ENCODE measurements around the gene CNTNAP5.
"Not testable (repeated sequence)": the region's sequence is repeated elsewhere in the genome, so short reads cannot be mapped to it uniquely, and the experiment has no call there.

Gene CNTNAP5

GRCh38 chr2:124395961-124396360 is 370.9 kb downstream of the CNTNAP5 start:
- H3K4me3 Mint-ChIP-seq, result no peak overlapping the region
- H3K9me3 Mint-ChIP-seq, result peaks cover 13% of the 10 kb centered on the region
- H3K27me3 Mint-ChIP-seq, result no peaks in the 10 kb centered on the region
- H3K36me3 Mint-ChIP-seq (ENCODE audit: low read depth), result no peaks in the 10 kb centered on the region
- no peak overlapping the region for H3K27ac Mint-ChIP-seq
- no peaks in the 10 kb centered on the region for H3K4me1 Mint-ChIP-seq (ENCODE audit: low read depth)
- no peak for DNase-seq

- Mint-ChIP-seq H3K9me3 (peaks cover 19% of the 10 kb centered on the region), H3K4me3 (no peak overlapping the region), H3K36me3 (ENCODE audit: low read depth) (no peaks in the 10 kb centered on the region), H3K27ac (no peak overlapping the region), H3K4me1 (ENCODE audit: low read depth) (no peaks in the 10 kb centered on the region), H3K27me3 (no peaks in the 10 kb centered on the region)
- no peak for DNase-seq
These were observed 377.2 kb downstream of the CNTNAP5 start for GRCh38 chr2:124402274-124402673.

DNA sequence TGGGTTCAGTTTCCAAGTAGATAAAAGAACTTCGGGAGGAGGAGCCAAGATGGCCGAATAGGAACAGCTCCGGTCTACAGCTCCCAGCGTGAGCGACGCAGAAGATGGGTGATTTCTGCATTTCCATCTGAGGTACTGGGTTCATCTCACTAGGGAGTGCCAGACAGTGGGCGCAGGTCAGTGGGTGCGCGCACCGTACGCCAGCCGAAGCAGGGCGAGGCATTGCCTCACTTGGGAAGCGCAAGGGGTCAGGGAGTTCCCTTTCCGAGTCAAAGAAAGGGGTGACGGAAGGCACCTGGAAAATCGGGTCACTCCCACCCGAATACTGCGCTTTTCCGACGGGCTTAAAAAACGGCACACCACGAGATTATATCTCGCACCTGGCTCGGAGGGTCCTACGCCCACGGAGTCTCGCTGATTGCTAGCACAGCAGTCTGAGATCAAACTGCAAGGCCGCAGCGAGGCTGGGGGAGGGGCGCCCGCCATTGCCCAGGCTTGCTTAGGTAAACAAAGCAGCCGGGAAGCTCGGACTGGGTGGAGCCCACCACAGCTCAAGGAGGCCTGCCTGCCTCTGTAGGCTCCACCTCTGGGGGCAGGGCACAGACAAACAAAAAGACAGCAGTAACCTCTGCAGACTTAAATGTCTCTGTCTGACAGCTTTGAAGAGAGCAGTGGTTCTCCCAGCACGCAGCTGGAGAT is 382.9 kb downstream of the CNTNAP5 start:
- H3K36me3 Mint-ChIP-seq (ENCODE audit: low read depth); DNase-seq; H3K4me1 Mint-ChIP-seq (ENCODE audit: low read depth); H3K27me3 Mint-ChIP-seq; H3K9me3 Mint-ChIP-seq; H3K27ac Mint-ChIP-seq; H3K4me3 Mint-ChIP-seq: not testable (repeated sequence)

GRCh38 chr2:124424074-124424473 is 399.0 kb downstream of the CNTNAP5 start:
- H3K36me3 Mint-ChIP-seq (ENCODE audit: low read depth), result no peaks in the 10 kb centered on the region
- H3K4me3 Mint-ChIP-seq, result no peak overlapping the region
- H3K27ac Mint-ChIP-seq, result no peak overlapping the region
- no peaks in the 10 kb centered on the region for H3K27me3 Mint-ChIP-seq
- H3K9me3 Mint-ChIP-seq, result peaks cover 24% of the 10 kb centered on the region
- no peaks in the 10 kb centered on the region for H3K4me1 Mint-ChIP-seq (ENCODE audit: low read depth)
- no peak for DNase-seq

- no peak overlapping the region for H3K27ac Mint-ChIP-seq
- no peaks in the 10 kb centered on the region for H3K27me3 Mint-ChIP-seq
- no peaks in the 10 kb centered on the region for H3K36me3 Mint-ChIP-seq (ENCODE audit: low read depth)
- H3K4me3 Mint-ChIP-seq, result no peak overlapping the region
- no peak for DNase-seq
- no peaks in the 10 kb centered on the region for H3K4me1 Mint-ChIP-seq (ENCODE audit: low read depth)
- H3K9me3 Mint-ChIP-seq, result peaks cover 22% of the 10 kb centered on the region
These were observed 401.0 kb downstream of the CNTNAP5 start for GRCh38 chr2:124426122-124426521.

GRCh38 chr2:124426625-124427024 is 401.5 kb downstream of the CNTNAP5 start:
- no peak for DNase-seq
- Mint-ChIP-seq H3K27me3 (no peaks in the 10 kb centered on the region), H3K4me3 (no peak overlapping the region), H3K9me3 (peaks cover 18% of the 10 kb centered on the region), H3K4me1 (ENCODE audit: low read depth) (no peaks in the 10 kb centered on the region), H3K27ac (no peak overlapping the region), H3K36me3 (ENCODE audit: low read depth) (no peaks in the 10 kb centered on the region)

DNA sequence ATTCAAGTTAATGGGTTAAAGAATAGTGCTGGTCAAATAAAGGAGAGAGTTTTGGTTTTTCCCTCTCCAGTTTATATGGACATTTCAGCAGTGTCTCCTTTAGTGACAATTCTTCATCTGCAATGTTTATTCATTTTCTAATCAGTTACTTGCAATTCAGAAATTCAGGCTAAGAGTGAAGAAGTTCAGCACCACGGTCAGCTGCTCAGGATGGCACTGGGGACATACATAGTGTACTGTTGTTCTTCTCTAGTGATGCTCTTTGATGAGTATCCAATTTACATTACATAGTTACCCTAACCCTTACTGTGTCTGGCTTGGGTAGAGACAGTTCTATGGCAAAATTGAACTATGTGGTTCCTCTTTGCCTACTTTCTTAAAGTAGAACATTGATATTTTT is 412.7 kb downstream of the CNTNAP5 start:
- H3K27me3 Mint-ChIP-seq, result no peaks in the 10 kb centered on the region
- no peaks in the 10 kb centered on the region for H3K36me3 Mint-ChIP-seq (ENCODE audit: low read depth)
- H3K9me3 Mint-ChIP-seq, result peaks cover 7% of the 10 kb centered on the region
- H3K4me1 Mint-ChIP-seq (ENCODE audit: low read depth), result no peaks in the 10 kb centered on the region
- no peak for DNase-seq
- H3K4me3 Mint-ChIP-seq, result no peak overlapping the region
- no peak overlapping the region for H3K27ac Mint-ChIP-seq

DNA sequence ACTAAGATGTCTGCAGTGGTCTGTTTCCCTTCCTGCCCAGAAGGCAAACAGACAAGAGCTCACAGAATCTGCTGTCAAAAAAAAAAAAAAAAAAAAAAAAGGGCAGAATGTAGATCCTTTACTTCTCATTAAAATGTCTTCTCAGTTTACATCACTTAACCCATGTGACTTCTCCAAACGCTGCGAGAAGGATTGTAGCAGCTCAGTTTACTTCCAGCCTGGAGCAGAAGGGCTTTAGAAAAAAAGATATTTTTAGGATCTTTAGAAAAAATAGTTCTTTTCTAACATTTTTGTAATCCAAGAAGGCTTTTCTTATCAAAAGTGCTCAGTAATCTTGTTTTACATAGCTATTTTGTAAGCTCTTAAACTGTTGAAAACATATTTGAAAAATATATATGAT is 425.4 kb downstream of the CNTNAP5 start:
- Mint-ChIP-seq H3K4me3 (no peak overlapping the region), H3K27me3 (no peaks in the 10 kb centered on the region), H3K36me3 (ENCODE audit: low read depth) (no peaks in the 10 kb centered on the region), H3K9me3 (peaks cover 22% of the 10 kb centered on the region), H3K4me1 (ENCODE audit: low read depth) (no peaks in the 10 kb centered on the region), H3K27ac (no peak overlapping the region)
- DNase-seq, result no peak

GRCh38 chr2:124476291-124476690 is 451.2 kb downstream of the CNTNAP5 start:
- Mint-ChIP-seq H3K27ac (no peak overlapping the region), H3K27me3 (no peaks in the 10 kb centered on the region), H3K36me3 (ENCODE audit: low read depth) (no peaks in the 10 kb centered on the region), H3K4me1 (ENCODE audit: low read depth) (no peaks in the 10 kb centered on the region), H3K4me3 (no peak overlapping the region), H3K9me3 (peaks cover 4% of the 10 kb centered on the region)
- DNase-seq, result no peak

DNA sequence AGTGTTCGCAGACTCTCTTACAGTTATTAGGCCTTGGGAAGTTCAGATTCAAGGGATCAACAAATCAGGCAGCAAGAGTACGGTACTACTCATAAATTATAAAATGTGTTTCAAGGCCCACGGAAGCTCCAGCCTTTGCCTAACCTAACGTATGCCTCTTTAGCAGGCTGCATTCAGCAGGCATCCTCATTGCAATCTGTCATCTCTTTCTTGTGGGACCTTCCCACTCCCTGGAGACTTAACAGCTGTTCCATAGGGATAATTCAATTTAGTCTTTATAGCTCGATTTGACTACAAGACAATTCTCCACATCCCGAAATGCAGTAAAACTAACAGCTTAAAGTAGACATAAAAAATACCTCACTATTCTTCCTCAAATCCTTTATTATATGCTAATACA is 453.7 kb downstream of the CNTNAP5 start:
- Mint-ChIP-seq H3K27ac (no peak overlapping the region), H3K9me3 (peaks cover 8% of the 10 kb centered on the region), H3K4me1 (ENCODE audit: low read depth) (no peaks in the 10 kb centered on the region), H3K36me3 (ENCODE audit: low read depth) (no peaks in the 10 kb centered on the region), H3K4me3 (no peak overlapping the region), H3K27me3 (no peaks in the 10 kb centered on the region)
- DNase-seq, result no peak

- no peak overlapping the region for H3K27ac Mint-ChIP-seq
- DNase-seq, result no peak
- no peaks in the 10 kb centered on the region for H3K27me3 Mint-ChIP-seq
- H3K4me3 Mint-ChIP-seq, result no peak overlapping the region
- no peaks in the 10 kb centered on the region for H3K36me3 Mint-ChIP-seq (ENCODE audit: low read depth)
- no peaks in the 10 kb centered on the region for H3K4me1 Mint-ChIP-seq (ENCODE audit: low read depth)
- peaks cover 8% of the 10 kb centered on the region for H3K9me3 Mint-ChIP-seq
These were observed 455.9 kb downstream of the CNTNAP5 start for GRCh38 chr2:124480958-124481357.

DNA sequence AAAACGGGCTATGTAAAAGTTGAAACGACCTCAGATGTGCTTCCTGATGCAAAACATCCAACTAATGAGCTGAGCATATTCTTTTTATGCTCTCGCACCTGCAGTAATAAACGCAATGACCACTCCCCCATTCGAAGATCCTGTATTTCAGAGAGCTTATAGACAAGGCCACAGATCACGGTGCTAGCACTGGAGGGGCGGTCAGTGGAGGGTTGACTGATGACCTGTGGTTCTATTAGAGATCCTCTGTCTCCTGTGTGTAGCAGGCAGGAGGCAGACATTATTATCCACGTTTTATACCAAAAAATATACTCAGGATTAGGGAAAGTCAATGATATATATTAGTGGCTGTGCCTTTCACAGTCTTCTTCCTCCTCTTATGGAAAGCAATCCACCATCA is 457.0 kb downstream of the CNTNAP5 start:
- no peak for DNase-seq
- Mint-ChIP-seq H3K27ac (no peak overlapping the region), H3K36me3 (ENCODE audit: low read depth) (no peaks in the 10 kb centered on the region), H3K4me3 (no peak overlapping the region), H3K4me1 (ENCODE audit: low read depth) (no peaks in the 10 kb centered on the region), H3K27me3 (no peaks in the 10 kb centered on the region), H3K9me3 (peaks cover 10% of the 10 kb centered on the region)

DNA sequence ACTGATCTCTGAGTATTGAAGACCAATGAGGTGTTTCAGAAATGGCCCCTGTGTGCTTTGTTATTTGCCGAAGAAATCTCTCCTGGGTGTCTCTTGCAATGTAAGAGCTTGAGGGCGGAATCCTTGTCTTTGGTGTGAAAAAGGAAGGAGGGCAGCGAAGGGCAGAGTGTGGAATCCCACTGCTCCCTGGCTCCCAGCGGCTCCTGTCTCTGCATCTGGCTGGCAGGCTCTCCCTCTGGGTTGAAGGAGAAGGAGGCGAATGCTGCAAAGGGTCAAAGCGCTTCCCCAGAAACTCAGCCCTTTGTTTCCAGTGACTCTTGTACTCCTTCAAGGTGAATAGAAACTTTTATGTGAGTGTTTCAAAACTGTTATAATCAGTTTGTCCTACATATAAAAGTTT is 457.5 kb downstream of the CNTNAP5 start:
- H3K27ac Mint-ChIP-seq, result no peak overlapping the region
- DNase-seq, result no peak
- H3K9me3 Mint-ChIP-seq, result peaks cover 10% of the 10 kb centered on the region
- H3K36me3 Mint-ChIP-seq (ENCODE audit: low read depth), result no peaks in the 10 kb centered on the region
- no peaks in the 10 kb centered on the region for H3K4me1 Mint-ChIP-seq (ENCODE audit: low read depth)
- H3K27me3 Mint-ChIP-seq, result no peaks in the 10 kb centered on the region
- no peak overlapping the region for H3K4me3 Mint-ChIP-seq

DNA sequence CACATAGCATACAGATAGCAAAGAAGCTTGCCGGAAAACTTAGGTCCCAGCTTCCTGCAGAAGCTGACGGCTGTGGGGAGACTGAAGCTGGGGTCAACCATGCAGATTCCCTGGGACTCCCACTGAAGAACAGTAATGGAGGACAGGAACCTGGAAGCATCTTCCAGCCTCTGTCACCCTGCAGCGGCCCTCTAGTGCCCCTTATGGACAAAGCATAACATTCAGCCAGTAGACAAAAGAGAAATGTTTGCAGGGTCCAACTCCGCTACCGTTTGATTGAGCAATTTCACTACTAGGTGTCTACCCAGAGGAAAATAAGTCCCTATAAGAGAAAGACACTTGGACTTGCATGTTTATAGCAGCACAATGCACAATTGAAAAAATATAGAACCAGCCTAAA is 460.6 kb downstream of the CNTNAP5 start:
- no peaks in the 10 kb centered on the region for H3K36me3 Mint-ChIP-seq (ENCODE audit: low read depth)
- peaks cover 12% of the 10 kb centered on the region for H3K9me3 Mint-ChIP-seq
- no peaks in the 10 kb centered on the region for H3K27me3 Mint-ChIP-seq
- no peak overlapping the region for H3K4me3 Mint-ChIP-seq
- H3K27ac Mint-ChIP-seq, result no peak overlapping the region
- no peaks in the 10 kb centered on the region for H3K4me1 Mint-ChIP-seq (ENCODE audit: low read depth)
- DNase-seq, result no peak

DNA sequence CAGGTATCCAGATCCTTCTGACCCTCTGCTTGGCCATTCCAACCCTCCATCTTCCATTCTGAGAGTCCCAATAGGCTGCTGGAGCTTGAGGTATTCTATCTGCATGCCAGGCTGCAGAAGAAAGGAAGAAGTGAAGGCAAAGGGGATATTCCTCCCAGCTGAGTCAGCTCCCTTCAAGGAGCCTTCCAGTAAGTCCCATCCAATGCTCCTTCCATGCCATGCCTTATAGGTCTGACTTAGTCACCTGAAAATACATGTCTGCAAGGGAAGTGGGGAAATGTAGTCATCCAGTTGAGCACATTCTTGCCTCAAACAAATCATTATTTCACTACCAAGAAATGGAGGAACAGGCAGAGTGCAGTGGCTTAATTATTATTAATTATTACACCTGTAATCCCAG is 464.6 kb downstream of the CNTNAP5 start:
- Mint-ChIP-seq H3K4me3 (no peak overlapping the region), H3K27ac (no peak overlapping the region), H3K27me3 (no peaks in the 10 kb centered on the region), H3K9me3 (peaks cover 13% of the 10 kb centered on the region), H3K4me1 (ENCODE audit: low read depth) (no peaks in the 10 kb centered on the region), H3K36me3 (ENCODE audit: low read depth) (no peaks in the 10 kb centered on the region)
- no peak for DNase-seq

GRCh38 chr2:124501575-124502152 is 476.6 kb downstream of the CNTNAP5 start:
- Mint-ChIP-seq H3K4me3 (no peak overlapping the region), H3K36me3 (ENCODE audit: low read depth) (no peaks in the 10 kb centered on the region), H3K9me3 (no peaks in the 10 kb centered on the region), H3K27me3 (no peaks in the 10 kb centered on the region), H3K27ac (no peak overlapping the region), H3K4me1 (ENCODE audit: low read depth) (no peaks in the 10 kb centered on the region)
- DNase-seq, result no peak
